HPDE6-E6E7 (cell line): ENCODE results near the gene TMEM114.

Source experiments
- DNase-seq: peaks from one replicate; pipeline ENCODE4 v3.0.0; 2011; ENCODE audit warnings: missing footprints; ENCODE audit errors: extremely low spot score

The TMEM114 gene

GRCh38 chr16:8611886-8612600 lies 21.7 kb upstream of the TMEM114 start:
- DNase-seq: no peak

GRCh38 chr16:8611122-8611521 lies 20.8 kb upstream of the TMEM114 start:
- DNase-seq: no peak

- no peak for DNase-seq
These were observed 16.9 kb upstream of the TMEM114 start for GRCh38 chr16:8607214-8607613.

GRCh38 chr16:8605554-8605953 lies 15.2 kb upstream of the TMEM114 start:
- DNase-seq: no peak

GRCh38 chr16:8600144-8600775 lies 9.9 kb upstream of the TMEM114 start:
- DNase-seq: no peak

GRCh38 chr16:8596581-8596980 lies 6.3 kb upstream of the TMEM114 start:
- no peak for DNase-seq

- DNase-seq: no peak
These were observed 5.5 kb upstream of the TMEM114 start for GRCh38 chr16:8595783-8596182.

- peak; percentile 22 for DNase-seq
These were observed 3.9 kb upstream of the TMEM114 start for GRCh38 chr16:8594149-8594666.

GRCh38 chr16:8591451-8591850 lies 1.1 kb upstream of the TMEM114 start:
- DNase-seq: no peak

- no peak for DNase-seq
These were observed 500 bp upstream of the TMEM114 start for GRCh38 chr16:8590811-8591210.

- DNase-seq: no peak
These were observed 1.0 kb downstream of the TMEM114 start for GRCh38 chr16:8589057-8589899.

- DNase-seq: no peak
These were observed 1.6 kb downstream of the TMEM114 start for GRCh38 chr16:8588682-8589056.

- no peak for DNase-seq
These were observed 3.2 kb downstream of the TMEM114 start for GRCh38 chr16:8587065-8587464.

- DNase-seq: no peak
These were observed 4.5 kb downstream of the TMEM114 start for GRCh38 chr16:8585857-8586256.

GRCh38 chr16:8585041-8585440 lies 5.3 kb downstream of the TMEM114 start:
- no peak for DNase-seq

- no peak for DNase-seq
These were observed 6.6 kb downstream of the TMEM114 start for GRCh38 chr16:8583732-8584131.

- DNase-seq: no peak
These were observed 7.1 kb downstream of the TMEM114 start for GRCh38 chr16:8583199-8583598.

- no peak for DNase-seq
These were observed 8.3 kb downstream of the TMEM114 start for GRCh38 chr16:8581831-8582580.

GRCh38 chr16:8579559-8579958 lies 10.8 kb downstream of the TMEM114 start:
- DNase-seq: no peak

- no peak for DNase-seq
These were observed 12.5 kb downstream of the TMEM114 start for GRCh38 chr16:8577678-8578304.
